ENCODE measurements around the gene FBLN7.
A peak's percentile ranks its signal among the peaks of the same experiment; 100 is the strongest.
"Not testable (repeated sequence)": the region's sequence is repeated elsewhere in the genome, so short reads cannot be mapped to it uniquely, and the experiment has no call there.

FBLN7 gene, protein sequence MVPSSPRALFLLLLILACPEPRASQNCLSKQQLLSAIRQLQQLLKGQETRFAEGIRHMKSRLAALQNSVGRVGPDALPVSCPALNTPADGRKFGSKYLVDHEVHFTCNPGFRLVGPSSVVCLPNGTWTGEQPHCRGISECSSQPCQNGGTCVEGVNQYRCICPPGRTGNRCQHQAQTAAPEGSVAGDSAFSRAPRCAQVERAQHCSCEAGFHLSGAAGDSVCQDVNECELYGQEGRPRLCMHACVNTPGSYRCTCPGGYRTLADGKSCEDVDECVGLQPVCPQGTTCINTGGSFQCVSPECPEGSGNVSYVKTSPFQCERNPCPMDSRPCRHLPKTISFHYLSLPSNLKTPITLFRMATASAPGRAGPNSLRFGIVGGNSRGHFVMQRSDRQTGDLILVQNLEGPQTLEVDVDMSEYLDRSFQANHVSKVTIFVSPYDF

DNA sequence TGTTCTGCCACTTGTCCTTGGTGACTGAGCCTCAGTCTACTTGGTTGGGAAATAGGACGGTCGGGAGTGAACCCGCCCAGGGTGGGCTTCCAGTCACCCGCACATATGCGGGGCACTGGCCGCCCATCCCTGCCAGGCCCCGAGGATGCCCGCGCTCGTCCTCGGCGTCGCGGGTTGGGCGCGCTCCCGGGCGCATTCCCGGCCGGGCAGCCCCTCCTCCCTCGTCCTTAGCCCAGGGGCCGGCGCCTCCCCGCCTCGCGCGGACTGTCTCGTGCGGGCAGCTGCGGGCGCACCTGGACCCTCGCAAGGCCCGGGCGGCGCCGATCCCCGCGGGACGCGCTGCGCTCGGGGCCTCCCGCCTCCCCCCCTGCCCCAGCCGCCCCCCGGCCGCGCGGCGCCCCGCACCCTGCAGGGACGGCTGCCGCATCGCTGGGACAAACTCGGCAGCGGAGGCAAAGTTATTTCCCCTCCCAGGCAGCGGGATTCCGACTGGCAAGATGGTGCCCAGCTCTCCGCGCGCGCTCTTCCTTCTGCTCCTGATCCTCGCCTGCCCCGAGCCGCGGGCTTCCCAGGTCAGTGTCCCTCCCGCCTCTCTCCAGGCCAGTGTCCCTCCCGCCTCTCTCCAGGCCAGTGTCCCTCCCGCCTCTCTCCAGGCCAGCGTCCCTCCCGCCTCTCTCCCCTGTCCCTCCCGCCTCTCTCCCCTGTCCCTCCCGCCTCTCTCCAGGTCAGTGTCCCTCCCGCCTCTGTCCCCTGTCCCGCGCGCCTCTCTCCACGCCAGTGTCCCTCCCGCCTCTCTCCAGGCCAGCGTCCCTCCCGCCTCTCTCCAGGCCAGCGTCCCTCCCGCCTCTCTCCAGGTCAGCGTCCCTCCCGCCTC is at the start of gene FBLN7:
FBLN7 (plus strand) TSS at position 227 of the 874 bp plus-strand sequence; CDS start at position 498, 271 bp downstream.
- DNase-seq (ENCODE audit: low read depth in 2 of 2) = no peak

DNA sequence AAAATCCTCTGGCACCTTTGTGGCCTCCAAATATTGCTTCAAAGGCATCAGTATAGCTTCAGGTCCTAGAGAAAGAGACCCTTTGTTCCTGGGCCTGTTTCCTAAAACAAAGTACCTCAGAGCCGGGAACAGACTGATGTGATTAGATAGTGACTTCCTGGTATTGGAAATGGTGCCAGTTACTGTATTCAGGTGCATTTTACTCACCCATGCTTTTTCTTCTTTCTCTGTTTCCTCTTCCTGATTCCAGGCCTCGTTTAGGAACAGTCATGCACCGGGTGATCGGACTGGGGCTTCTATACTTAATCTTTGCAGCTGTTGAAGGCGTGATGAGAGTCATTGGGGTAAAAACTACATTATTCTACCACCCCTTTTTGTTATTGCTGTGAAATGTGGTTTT is 48.8 kb upstream of the FBLN7 start:
- DNase-seq (ENCODE audit: low read depth in 2 of 2) = no peak

DNA sequence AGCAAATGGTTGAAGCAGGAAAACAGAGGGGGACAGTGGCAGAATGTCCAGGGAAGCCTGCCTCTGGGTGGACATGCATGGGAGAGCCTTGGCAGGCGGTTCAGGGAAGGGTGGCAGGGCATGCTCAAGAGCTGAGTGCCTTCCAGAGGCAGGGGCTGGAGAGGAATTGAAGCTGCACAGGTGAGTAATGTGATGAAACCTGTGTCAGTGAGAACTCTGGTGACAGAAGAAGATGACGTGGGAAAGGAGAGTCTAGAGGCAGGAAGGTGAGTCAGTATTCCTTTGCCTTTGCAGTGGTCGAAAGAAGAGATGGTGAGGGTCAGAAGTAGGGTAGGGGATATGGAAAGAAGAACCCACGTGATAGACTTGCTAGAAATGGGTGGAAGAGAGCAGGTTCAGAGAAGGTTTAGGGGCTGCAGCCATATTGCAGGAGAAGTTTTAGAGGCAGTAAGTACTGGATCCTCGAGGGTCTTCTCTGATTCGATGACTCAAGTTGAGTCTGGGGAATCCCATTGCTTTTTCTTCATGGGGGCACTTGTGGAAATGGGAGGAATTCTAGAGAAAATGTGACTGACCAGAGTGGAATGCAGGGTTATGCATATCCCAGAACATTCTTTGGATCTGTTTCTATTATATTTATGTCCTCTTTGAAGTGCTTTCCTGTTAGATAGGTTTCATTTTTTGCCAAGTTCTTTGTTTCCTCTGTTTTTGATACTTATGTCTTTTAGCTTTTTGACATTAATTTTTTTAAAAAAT is 45.7 kb upstream of the FBLN7 start:
- no peak for DNase-seq (ENCODE audit: low read depth in 2 of 2)

DNA sequence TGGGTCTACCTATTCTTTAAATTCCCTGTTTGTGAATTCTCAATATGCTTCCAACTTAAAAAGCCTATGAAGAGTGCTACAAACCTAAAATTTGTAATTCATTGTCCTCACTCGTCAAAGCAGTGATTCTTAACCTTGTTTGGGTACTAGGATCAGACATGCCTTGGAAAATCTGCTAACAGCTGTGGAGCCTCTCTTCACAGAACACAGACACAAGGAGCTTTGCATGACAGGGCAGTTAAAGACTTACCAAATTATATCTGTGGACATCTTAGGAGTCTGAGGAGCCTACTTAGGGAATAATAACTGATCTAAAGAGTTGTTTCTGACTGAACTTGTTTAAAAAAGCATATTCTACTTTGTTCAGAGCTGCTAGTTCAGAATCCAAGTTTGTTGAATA is 45.0 kb upstream of the FBLN7 start:
- DNase-seq (ENCODE audit: low read depth in 2 of 2) = no peak

DNA sequence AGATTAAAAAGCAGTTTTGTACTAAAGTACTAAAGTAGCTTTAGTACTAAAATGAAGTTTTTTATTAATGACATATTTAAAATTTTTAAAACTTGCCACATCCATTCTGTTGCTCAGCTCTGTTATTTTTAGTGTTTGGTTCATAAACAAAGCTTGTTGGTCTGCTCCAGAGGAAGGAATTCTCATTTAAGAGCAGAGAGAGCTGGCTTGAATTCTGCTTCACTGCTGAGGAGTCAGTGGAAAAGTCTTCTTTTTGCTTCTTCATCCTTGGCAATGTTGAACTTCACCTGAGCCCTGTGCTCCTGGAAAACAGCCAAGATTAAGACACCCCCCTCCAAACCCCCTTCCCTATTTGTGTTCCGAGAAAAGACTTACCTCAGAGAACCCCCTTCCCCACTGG is 42.5 kb upstream of the FBLN7 start:
- DNase-seq (ENCODE audit: low read depth in 2 of 2) = no peak

DNA sequence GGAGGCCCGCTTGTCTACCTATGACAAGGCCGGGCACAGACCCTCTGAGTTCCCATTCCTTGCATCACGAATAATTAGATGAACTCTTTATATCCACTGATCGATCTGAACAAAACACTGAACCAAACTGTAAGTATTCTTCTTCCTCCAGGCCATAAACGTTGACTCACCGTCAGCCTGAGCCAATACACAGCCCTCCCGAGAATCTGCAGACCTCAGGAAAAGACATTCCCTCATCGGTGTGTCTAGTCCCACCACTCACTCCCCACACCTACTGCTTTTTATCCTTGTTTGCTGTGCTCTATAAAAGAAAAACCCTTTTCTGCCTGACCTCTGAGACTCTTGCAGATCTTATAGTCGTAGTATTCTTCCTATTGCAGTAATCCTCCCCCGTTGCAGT is 42.1 kb upstream of the FBLN7 start:
- no peak for DNase-seq (ENCODE audit: low read depth in 2 of 2)

DNA sequence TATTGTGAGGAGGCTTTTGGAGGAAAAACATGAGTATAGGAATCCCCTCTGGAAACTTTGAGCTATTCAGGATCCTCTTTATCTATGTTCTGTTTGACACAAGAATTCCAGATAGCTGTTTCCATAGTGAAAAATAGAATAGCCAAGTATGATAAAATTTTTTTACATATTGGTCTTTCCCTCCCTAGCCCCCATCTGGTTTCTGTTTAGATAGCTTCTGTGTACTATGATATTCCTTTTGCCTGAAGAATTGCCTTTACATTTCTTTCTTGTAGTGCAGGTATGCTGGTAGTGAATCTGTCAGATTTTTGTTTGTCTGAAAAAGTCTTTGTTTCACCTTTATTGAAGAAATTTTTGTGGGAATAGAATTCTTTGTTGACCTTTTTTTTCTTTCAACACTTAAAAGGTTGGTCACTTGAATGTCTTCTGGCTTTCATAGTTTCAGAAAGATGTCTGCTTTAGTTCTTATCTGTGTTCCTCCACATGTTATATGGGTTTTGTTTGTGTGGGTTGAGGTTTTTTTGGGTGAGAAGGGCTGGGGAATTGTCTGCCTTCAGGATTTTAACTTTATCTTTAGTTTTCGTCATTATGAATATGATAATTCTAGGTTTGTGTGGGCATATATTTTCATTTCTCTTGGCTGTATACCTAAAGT is 29.9 kb upstream of the FBLN7 start:
- DNase-seq (ENCODE audit: low read depth in 2 of 2) = no peak

DNA sequence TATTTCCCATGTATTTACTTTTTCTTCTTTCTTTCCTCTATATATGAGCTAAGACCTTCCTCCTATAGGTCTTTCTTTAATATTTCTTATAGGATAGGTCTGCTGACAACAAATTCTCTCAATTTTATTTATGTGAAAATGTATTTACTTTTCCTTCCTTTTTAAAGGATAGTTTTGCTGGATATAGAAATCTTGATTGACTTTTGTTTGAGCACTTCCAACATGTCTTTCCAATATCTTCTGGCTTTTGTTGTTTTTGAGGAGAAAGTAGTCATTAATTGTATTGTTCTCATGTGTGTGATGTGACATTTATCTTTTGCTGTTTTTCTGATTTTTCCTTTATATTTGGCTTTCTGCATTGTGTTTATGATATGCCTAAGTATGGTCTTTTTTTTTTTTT is 28.9 kb upstream of the FBLN7 start:
- DNase-seq (ENCODE audit: low read depth in 2 of 2) = no peak

DNA sequence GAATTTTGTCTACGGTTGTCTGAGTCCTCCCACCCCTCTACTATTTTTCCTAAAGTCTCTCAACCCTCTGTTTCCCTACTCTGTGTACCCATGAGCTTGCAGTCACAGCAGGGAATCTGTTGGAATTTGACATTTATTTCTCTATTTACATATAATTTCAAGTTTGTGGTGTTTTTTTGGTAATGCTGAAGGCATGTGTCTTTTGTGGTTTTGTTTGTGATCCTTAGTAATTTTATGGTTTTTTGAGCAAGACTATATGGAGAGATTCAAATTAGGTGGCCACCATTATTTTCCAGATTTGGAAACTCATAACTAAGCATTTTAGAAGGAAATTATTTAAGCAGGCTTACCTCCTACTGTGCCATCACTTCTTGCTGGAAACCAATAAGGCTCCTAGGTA is 27.2 kb upstream of the FBLN7 start:
- no peak for DNase-seq (ENCODE audit: low read depth in 2 of 2)

DNA sequence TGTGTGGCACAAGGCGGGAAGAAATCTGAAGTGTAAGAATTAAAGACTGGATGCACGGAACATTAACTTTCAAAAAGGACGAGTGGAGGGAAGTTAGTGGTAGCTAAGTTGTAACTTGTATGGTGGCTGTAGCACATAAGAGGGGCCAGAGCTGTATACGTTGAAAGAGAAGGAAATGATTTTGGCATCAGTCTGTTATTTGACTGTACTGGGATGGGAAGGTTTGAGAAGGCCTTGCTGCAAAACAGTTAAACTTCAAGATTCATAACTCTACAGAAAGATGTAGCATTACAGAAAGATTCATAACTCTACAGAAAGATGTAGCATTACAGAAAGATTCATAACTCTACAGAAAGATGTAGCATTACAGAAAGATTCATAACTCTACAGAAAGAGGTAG is 24.8 kb upstream of the FBLN7 start:
- DNase-seq (ENCODE audit: low read depth in 2 of 2) = not testable (repeated sequence)

DNA sequence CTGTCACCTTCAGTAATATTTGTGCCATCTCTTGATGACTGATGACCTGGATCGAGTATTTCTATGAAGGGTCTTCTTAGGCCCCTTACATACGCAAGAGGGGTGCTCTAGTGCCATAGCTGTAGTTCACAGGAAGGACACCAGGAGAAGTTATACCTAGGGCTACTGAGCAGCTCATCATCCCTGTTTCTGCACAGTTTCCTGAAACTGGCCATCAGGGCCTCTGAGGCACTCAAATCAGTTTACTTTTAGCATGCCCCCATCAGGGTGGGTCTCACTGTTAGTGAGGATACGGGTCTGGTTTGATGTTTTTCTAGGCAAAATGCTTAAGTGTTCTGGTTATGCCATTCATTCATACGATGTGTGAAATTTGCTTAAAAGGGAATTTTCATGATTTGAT is 20.0 kb upstream of the FBLN7 start:
- no peak for DNase-seq (ENCODE audit: low read depth in 2 of 2)

DNA sequence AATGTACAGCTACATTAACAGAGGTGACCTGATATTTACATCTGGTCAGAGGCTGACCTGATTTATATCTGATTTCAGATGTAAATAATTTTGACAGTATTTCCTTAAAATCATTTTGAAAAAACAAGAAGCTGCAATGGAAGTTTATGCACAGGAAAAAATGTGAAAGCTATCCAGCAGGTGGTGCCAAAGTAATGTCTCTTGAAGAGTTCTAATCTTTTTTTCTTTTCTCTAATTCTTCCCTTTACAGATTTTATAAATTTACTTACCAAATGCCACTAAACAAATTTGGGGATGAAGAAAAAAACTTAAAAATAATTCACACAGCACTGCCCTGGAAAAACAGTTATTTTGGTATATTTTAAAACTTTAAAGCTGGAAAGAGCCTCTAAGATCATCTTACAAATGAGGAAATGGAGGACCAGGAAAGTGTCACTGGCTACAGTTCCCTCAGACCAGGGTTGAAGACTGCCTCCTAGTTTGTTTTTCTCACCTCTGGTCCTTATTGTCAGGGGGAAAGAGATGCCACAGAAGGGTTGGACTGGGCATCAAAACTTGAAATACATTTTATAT is 16.4 kb upstream of the FBLN7 start:
- peak in 1 of 2 donors; percentile 11 for DNase-seq (ENCODE audit: low read depth in 2 of 2)

DNA sequence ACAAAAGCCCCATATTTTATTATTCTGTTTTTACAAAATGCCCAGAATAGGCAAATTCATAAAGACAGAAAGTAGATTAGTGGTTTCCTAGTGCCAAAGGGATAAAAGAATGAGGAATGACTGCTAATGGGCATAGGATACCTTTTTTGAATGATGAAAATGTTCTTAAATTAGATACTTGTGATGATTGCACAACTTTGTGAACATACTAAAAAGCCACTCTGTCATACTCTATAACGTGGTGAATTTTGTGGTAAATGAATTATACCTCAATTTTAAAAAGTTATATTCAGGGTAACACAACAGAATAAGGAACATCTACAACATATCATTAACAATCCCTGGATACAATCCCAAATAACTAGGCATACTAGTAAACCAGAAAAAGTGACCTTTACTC is 9.1 kb upstream of the FBLN7 start:
- no peak for DNase-seq (ENCODE audit: low read depth in 2 of 2)

DNA sequence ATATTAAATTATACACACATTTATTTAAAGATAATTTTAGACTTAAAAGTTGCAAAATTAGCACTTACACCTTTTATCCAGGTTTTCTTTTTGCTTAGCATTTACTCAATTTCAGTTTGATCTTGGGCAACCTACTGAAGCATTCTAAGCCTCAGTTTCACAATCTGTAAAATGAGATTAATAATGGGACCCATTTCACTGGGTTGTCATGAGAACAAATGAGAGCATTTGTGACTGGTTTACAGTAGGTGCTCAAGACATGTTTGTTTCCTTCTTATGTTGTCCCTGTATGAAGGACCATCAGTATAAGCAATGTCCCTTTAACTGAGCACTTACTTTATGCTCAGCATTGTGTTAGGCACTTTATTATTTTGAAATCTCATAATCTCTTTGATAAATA is 4.8 kb upstream of the FBLN7 start:
- no peak for DNase-seq (ENCODE audit: low read depth in 2 of 2)

DNA sequence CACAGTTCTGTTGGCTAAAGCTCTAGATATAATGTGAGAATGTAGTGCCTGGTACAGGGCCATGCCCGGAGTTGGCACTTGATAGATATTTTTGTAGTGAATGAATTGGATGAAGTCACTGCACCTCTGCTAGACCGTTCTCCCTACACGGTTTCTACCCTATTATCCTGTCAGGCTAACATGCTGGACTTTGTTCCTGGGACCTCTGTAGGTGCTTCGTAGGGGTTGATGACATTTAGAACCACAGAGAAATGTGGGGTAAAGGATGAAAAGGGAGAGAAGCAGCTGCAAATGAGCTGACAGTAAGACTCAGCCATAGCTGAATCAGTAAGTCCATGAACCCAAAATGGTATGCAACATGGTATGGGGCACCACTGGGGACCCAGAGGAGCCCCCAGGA is 4.1 kb upstream of the FBLN7 start:
- no peak for DNase-seq (ENCODE audit: low read depth in 2 of 2)

DNA sequence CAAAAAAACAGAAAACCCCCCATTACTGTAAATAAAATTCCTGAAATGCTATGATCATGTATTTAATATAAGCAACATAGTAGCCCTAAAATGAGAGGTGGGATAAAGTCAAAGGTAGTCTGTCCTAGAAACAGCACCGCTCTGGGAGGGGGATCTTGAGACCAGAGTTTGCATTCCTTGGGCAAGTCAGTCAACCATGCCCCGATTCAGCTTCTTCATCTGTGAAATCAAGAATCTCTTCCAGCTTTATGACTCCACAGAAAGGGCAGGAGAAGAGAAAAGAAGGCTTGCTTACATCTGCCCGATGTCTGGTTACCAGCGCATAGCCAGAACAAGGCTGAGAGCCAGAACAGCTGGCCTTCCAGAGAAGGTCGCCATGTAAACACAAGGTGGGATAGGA is 2.1 kb upstream of the FBLN7 start:
- no peak for DNase-seq (ENCODE audit: low read depth in 2 of 2)

DNA sequence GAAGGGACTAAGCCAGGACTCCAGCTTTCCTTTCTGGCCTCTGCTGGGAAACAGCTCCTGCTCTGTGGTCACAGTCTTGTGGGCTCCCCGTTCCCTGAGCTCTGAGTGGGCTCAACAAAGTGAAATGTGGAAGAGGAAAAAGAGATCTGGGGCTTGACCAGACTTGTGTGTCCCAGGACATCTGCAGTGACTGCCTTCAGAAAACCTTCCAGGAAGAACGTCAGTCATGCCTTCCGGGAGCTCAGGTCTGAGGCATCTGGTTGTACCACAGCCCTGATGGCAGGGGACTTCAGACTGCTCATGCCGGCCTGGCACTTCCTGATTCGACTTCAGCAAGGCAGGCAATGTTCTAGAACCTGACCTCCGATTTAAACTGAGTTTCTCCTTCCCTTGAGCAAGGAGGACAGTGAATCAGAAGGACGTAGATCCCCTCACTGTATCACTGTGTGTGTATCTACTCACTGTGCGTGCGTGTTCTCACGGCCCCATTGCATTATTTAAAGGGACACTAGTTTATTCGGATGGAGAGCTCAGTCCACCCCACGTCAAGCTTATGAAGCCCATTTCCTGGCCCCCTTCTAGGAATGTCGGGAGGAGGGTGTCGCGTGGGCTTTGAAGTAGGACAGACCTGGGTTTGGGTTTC is 548 bp upstream of the FBLN7 start:
- DNase-seq (ENCODE audit: low read depth in 2 of 2) = no peak

DNA sequence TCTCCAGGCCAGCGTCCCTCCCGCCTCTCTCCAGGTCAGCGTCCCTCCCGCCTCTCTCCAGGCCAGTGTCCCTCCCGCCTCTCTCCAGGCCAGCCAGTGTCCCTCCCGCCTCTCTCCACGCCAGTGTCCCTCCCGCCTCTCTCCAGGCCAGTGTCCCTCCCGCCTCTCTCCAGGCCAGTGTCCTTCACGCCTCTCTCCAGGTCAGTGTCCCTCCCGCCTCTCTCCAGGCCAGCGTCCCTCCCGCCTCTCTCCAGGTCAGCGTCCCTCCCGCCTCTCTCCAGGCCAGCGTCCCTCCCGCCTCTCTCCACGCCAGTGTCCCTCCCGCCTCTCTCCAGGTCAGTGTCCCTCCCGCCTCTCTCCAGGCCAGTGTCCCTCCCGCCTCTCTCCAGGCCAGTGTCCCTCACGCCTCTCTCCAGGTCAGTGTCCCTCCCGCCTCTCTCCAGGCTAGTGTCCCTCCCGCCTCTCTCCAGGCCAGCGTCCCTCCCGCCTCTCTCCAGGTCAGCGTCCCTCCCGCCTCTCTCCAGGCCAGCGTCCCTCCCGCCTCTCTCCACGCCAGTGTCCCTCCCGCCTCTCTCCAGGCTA is 939 bp downstream of the FBLN7 start:
- not testable (repeated sequence) for DNase-seq (ENCODE audit: low read depth in 2 of 2)

DNA sequence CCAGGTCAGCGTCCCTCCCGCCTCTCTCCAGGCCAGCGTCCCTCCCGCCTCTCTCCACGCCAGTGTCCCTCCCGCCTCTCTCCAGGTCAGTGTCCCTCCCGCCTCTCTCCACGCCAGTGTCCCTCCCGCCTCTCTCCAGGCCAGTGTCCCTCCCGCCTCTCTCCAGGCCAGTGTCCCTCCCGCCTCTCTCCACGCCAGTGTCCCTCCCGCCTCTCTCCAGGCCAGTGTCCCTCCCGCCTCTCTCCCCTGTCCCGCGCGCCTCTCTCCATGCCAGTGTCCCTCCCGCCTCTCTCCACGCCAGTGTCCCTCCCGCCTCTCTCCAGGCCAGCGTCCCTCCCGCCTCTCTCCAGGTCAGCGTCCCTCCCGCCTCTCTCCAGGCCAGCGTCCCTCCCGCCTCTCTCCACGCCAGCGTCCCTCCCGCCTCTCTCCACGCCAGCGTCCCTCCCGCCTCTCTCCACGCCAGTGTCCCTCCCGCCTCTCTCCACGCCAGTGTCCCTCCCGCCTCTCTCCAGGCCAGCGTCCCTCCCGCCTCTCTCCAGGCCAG is 1.5 kb downstream of the FBLN7 start:
- DNase-seq (ENCODE audit: low read depth in 2 of 2) = not testable (repeated sequence)

DNA sequence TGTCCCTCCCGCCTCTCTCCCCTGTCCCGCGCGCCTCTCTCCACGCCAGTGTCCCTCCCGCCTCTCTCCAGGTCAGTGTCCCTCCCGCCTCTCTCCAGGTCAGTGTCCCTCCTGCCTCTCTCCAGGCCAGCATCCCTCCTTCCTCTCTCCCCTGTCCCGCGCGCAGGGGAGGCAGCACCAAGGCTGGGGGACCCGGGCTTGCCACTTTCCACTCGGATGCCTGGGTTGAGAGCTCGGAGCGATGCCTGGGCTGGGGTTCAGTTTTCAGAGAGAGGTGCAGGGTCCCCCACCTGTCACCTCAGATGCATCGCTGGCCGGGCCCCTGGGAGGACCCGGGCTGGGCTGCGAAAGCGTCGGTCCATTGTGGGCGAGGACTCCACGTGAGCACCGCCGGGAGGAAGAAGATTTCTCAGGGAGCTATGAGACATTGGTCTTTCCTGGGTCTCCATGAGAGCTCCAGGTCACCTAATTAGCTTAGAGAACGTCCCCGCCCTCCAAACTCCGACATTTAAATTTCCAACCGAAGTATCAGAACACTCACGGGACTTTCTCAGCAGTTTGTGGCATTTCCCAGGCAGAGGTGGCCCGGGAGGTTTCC is 2.1 kb downstream of the FBLN7 start:
- no peak for DNase-seq (ENCODE audit: low read depth in 2 of 2)

Data from stimulated activated CD8-positive, alpha-beta memory T cell treated with anti-CD3 and anti-CD28 coated beads, Interleukin-7, amount 100 ng/mL, for 1 hour (primary cell).